Stimulated activated CD4-positive, alpha-beta T cell treated with anti-CD3 and anti-CD28 coated beads, Interleukin-12 subunit alpha, Interleukin-12 subunit beta, amount 100 ng/mL, for 48 hours (primary cell): Measurements from ENCODE around the gene PPP1R3A.

Source experiments
- DNase-seq, 3 donors: peaks; one replicate each; pipeline ENCODE4 v3.0.0-alpha.2; 2020; ENCODE audit warnings: low read depth in 2 of 3, low spot score in 1 of 3

The PPP1R3A gene

DNA sequence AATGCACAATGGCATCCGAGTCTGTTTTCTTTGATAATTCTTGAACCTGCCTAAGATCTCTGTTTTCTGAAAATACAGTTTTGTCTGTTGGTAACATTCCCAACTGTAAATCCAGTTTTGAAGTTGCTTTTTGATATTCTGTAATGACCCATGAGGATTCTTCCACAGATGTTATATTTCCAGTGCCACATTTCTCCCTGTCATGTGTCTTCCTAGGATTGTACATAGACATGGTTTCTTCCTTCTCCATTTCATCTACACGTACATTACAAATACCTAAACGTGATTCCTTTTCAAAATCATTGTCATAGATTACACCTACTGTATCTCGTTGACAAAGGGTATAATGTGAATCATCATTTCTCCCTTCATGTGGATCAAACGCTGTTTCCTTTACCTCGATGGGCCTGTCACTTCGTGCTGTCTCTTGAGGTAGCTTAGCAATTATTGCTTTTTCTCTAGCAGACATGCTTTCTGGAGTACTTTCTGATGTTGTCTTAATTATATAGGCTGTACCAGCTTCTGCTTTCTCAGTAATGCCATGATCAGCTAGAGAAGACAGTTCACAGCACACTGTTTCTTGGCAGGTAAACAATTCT is 40.3 kb downstream of the PPP1R3A start:
- no peak for DNase-seq

- DNase-seq: no peak
Observed at GRCh38 chr7:113875224-113875623, 43.6 kb downstream of the PPP1R3A start.

DNA sequence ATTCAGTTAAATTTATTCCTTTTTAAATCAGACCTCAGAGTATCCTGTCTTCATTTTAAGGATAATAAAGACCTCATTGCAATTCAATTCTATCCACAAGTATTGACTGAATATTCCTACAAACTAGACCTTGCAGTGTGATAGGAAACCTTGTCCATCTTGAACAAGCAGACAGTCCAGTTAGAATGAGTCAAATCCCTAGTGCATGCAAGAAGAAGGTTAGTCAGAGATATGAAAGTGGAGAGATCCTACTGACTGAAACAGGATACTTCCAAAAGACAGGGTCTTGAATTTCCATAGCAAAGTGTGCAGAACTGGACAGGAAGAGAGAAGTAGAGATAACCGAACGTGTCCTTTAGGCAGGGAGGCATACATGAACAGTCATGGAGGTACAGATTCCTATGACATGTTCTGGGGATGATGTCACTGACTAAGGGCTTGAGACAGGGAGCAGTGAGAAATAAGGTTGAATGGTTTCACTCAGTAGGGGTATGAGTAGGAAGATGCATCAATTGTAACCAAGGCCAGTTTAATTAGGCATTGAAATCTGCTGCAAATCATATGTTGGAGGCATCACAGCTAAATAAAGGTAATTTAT is 45.2 kb downstream of the PPP1R3A start:
- no peak for DNase-seq

DNA sequence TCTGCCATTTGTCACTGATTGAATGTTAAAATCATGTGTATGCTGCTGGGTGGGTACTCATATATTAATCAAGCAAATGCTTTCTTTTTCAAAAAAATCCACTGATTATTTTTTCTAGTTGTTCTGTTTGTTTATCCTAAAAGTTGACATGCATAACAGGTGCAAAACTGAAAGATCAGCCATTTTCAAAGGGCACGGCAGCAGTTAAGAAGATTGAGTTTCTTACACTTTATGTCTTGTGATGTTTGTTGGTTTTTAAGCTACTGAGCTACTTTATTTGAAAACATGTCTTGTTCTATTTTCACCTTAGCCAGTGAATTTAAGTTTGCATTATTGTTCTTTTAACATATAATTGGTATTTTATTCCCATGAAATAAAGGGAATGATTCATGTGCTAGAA is 45.8 kb downstream of the PPP1R3A start:
- no peak for DNase-seq

DNA sequence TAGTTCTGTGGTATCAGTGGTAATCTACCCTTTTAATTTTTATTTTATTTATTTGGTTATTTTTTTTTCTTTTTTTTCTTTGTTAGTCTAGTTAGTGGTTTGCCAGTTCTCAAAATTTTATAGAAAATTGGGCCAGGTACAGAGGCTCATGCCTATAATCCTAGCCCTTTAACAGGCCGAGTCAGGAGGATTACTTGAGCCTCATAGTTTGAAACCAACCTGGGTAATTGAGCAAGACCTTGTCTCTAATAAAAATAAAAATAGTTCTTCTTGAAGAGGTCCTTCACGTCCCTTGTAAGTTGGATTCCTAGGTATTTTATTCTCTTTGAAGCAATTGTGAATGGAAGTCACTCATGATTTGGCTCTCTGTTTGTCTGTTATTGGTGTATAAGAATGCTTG is 51.5 kb downstream of the PPP1R3A start:
- DNase-seq: no peak

DNA sequence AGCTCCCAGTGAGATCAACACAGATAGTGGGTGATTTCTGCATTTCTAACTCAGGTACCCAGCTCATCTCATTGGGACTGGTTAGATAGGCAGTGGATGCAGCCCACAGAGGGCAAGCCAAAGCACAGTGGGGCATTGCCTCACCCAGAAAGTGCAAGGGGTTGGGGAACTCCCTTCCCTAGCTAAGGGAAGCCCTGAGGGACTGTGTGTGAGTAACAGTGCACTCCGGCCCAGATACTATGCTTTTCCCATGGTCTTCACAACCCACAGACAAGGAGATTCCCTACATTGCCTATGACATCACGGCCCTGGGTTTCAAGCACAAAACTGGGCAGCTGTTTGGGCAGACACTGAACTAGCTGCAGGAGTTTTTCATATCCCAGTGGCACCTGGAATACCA is 62.8 kb downstream of the PPP1R3A start:
- DNase-seq: no peak

GRCh38 chr7:113840954-113841353 is 77.9 kb downstream of the PPP1R3A start:
- DNase-seq: no peak

DNA sequence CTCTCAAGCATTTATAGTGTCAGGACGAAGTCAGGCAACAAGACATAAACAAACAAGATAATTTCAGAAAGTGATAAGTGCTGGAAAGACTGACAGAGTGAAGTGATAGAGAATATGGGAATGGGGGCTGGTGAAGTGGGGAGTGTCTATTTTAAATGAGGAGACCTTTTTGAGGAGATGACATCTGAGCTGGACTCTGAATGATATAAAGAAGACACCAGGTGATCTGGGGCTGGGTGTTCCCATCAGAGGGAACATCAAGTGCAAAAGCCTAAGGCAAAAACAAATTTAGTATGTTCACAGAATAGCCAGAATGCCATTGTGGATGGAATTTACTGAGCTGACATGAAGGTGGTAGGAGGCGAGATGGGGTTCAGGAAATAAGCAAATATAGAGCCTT is 83.4 kb downstream of the PPP1R3A start:
- no peak for DNase-seq

DNA sequence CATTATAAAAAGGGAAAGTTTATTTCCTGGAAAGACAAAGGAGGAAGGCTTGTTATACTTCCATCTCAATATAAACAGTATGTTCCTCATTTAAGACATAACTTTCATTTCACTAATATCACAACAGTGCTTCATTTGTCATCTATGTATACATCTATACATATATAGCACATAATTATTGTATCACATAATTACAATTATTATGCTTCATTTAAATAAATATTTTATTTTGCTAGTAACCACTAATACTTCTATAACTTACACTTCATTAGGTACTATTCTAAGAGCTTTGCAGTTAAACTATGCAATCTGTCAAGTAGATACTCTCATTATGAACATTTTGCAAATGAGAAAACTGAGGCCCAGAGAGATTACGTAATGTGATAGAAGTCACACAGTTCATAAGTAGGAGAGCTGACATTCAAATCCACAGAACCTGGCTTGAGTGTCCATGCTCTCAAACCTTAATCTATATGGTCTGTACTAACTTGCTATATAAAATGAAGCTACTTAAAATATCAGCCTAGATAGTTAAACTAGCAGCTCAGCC is 86.5 kb downstream of the PPP1R3A start:
- DNase-seq: no peak

- no peak for DNase-seq
Observed at GRCh38 chr7:113831556-113831955, 87.3 kb downstream of the PPP1R3A start.

- DNase-seq: no peak
Observed at GRCh38 chr7:113828581-113828980, 90.2 kb downstream of the PPP1R3A start.
